ENCODE data around the gene TJAP1. TPM values are rescaled to one million over a fixed set of nuclear protein-coding genes. Genes with fewer than 3 reads are reported as not detected.

The TJAP1 gene
- polyA plus RNA-seq, 5 donors: 32.6 to 45.4 (median 42.9) TPM

DNA sequence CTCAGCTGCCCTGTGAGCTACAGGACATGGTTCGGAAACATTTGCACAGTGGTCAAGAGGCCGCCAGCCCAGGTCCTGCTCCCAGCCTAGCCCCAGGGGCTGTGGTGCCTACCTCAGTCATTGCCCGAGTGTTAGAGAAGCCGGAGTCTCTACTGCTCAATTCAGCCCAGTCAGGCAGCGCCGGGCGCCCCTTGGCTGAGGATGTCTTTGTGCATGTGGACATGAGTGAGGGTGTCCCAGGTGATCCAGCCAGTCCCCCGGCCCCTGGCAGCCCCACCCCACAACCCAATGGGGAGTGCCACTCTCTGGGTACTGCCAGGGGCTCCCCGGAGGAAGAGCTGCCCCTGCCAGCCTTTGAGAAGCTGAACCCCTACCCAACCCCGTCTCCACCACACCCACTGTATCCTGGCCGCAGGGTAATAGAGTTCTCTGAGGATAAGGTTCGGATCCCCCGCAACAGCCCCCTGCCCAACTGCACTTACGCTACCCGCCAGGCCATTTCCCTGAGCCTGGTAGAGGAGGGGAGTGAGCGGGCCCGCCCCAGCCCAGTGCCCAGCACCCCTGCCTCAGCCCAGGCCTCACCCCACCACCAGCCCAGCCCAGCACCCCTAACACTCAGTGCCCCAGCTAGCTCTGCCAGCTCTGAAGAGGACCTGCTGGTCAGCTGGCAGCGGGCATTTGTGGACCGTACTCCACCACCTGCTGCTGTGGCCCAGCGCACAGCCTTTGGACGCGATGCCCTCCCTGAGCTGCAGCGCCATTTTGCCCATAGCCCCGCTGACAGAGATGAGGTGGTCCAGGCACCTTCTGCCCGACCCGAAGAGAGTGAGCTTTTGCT lies 27.6 kb downstream of the TJAP1 start:
- DNase-seq: no peak

DNA sequence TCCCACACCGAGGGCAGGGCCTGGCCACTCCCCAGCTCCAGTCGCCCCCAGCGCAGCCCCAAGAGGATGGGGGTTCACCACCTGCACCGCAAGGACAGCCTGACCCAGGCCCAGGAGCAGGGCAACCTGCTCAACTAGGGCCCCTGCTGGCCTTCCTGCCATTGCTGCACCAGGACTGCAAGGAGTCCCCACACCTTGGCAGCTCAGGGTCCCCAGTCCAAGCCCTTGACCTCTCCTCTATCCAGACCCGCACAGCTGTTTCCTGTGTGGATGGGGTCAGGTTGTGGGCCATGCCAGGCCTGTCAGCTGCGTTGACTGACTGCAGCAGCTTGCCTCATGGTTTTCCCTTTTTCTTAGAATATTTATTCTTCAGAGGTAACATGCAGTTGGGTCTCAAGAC lies 28.3 kb downstream of the TJAP1 start:
- DNase-seq: no peak

DNA sequence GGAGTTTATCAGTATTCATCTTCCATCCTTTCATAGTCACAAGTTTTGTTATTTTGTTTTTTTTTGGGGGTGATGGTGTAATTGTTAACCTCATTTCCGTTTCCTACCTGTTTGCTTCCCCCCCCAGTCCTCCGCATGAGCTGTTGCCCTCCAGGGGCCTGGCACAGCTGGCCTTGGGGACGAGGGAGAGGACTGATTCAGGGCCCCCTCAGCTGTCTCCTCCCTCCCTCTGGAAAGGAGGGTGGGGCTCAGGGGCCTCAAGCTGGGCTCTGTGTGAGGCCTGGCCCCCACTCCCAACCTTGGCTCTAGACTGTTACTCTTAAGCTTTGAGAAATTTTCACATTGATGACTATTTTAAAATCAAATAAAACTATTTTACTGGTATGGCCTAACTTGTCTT lies 28.8 kb downstream of the TJAP1 start:
- no peak for DNase-seq

DNA sequence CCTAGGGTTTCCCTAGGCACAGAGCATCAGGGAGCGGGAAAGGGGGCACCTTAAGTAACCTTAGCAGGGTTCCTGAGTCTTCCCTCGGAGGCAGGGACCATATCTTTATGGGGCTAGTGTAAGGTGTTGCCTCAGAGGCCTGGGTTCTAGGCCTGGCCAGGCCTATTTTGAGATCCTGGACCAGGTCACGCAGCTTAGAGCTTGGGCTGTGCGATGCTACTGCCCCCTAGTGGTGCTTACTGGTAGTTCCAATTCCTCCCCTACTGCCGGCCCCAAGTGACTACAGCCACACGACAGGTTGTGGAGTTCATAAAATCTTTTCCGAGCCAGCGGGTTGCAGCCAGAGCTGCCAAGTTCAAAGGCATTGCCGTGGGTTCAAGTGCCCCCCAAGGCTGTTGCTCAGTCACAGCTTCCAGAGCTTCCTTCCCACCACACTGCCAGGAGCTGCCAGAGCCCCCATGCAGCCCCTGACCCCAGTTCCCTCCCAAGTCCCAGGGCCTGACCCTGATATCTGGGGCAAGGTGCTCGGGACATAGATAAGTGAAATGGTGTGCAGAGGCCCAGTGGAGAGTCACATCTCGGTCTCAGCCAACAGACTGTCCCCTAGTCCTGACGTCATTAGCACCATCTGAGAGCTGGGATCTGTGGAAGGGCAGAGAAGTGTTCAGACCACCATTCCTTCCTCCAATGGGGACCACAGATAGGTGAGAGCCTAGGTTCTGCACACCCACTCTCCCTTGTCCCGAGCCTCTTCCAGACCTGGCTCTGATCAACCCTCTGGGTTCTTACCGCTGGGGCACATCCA lies 29.5 kb downstream of the TJAP1 start:
- peak; percentile 75 to 82 for DNase-seq

DNA sequence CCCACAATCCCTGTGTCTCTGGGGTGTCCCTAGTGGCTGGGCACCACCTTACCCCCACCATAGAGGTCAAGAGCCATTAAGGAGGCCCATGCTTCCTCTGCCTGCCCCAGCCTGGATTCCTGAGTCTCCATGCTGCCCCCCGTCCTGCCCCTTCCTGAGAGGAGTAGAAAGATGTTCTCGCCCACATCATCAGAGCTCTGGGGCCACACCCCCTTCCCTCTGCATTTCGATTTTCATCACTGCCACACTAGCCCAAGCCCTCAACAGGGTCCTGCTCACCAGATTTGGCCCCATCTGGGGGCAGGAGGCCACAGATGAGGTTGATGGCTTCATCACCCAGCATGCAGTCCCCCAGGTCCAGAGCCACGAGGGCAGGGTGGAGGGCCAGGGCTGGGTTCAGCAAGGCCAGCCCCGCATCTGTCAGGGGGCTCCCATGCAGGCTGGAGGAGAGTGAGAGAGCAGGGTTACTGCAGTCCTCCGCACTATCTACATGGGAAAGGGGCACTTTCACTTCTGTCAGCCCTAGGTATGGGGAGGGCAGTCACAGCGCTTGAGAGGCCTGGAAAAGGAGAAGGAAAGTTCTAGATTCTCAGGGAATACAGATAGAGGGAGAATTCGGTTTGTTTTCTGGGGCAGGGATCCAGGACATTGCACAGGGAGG lies 31.2 kb downstream of the TJAP1 start:
- DNase-seq: no peak

DNA sequence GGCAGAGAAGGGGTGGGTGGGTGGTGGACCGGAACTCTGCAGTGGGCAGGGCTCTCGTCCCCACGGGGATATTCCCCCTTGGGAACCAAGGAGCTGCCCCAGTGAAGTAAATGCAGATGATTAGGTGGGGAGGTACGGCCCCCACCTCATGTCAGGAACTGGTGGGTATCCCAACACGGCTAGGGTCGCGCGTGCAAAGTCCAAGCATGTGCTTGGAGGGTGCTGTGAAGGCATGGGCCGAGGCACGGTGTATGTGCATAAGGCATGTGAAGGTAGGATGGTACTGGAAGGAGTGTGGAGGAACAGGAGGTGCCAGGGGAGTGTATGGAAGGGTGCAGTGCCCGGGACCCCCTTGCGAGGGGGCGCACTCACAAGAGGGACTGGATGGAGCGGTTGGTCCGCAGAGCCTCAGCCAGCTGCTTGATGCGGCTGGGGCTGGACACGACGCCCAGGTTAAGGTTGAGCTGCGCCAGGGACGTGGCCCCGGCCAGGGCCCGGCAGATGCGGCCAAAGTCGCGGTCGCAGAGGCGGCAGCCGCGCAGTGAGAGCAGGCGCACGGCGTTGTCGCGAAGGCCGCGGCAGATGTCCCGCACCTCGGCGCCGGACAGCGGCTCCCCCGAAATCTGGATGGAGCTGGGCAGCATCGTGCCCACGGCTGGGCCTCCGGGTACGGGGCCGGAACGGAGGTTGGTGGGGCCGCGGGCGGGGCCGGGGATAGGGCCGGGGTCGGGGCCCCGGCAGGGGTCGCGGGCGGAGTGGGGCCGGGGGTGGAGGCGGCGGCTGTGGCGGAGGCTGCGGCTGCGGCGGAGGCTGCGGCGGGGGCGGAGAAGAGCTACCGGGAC lies 32.0 kb downstream of the TJAP1 start:
- no peak for DNase-seq

DNA sequence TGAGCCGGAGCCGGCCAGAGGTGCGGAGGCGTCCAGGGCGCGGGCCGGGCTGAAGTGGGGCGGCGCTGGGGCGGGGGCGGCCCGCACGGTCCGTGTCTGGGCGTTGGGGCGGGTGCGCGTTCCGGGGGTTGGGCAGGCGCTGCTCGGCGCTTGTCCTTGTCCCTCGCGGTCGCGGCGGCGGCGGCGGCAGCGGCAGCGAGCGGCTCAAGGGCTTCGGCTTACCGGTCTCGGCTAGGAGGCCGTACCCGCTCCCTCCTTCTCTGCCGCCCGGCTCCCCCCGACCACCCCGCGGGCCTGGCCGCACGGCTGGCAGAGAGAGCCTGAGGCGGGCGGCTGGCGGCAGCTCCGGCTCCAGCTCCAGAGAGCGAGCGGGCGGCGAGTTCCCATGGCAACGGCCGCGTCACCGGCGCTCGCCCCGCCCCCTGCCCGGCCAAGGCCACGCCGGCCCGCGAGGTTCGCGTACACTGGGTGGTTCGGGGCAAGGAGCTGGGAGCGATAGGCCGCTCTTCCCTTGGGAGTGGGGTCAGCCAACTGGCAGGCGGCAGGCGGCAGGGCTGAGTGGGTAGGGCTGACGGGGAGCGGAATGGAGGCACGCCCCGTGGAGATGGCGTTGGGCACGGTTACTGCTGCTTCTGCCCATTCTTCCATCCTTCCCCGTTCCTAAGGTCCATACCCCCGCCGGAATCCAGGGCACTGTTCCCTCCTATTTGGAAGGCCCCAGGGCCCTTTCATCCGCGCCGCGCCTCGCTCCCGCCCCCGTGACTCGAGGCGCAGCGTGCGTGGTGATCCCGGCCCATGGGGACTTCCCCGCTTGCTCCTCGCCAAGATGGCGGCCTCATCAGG lies 32.8 kb downstream of the TJAP1 start, which contains the start of gene LRRC73:
LRRC73 (minus strand) TSS at position 363 of the 843 bp plus-strand sequence. CDS start 561 bp downstream, outside the sequence.
- DNase-seq: peak; percentile 77 to 83

DNA sequence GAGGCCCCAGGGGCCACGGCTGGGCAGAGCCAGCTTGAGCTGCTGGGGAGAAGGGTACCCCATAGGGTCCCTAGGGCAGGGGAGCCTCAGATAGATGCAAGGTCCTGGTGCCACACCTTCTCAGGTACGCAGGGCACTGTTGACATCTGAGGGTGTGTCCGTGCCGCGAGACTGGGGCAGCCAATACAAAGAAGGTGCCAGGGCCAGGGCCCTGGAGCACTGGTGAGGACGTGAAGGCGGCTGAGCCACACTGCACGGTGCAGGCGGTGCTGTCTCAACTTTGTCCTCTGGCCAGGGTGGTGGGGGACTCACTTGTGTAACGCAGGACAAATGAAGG lies 33.4 kb downstream of the TJAP1 start:
- no peak for DNase-seq

DNA sequence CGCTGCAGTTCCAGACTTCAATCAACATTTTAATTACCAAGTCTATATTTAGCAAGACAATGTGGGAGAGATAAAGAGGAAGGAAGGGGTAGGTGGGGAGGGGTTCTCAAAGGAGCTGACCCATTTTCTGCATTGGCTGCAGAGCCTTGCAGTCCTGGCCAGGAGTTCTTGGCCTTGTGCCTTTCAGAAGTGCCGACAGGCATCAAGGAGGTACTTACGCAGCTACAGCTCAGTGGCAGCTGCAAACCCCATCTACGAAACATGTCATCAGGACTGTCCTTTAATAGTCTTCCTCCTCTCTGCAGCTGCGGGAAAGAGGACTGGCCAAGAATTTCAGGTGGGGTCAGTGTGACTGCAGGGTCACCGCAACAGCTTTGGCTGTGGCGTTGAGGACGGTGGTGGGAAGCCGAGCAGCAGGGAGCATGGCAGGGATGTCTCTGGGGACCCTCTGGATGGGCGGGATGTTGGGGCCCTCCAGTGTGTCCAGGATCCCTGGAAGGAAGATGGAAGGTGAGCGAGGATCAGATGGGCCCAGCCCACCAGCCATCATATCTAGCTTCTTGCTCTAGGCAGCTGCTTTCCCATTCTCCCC lies 34.5 kb downstream of the TJAP1 start:
- DNase-seq: no peak

DNA sequence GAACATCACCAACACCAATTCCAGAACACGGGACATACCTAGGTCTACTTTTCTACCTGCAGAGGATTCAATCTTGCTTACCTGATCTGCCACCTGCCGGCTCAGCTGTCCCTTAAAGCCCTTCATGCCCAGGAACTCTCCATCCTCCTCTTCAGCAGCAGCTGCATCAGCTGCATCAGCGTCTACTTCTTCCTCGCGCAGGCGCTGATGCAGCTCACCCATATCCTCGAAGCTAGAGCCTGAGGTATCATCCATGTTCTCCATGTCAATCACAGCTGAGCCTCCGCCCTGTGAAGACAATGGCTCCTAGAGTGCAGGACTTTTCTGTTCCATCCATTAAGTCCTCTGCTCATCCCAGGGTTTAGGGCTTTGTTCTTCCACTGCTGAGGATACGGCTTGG lies 38.4 kb downstream of the TJAP1 start:
- no peak for DNase-seq

DNA sequence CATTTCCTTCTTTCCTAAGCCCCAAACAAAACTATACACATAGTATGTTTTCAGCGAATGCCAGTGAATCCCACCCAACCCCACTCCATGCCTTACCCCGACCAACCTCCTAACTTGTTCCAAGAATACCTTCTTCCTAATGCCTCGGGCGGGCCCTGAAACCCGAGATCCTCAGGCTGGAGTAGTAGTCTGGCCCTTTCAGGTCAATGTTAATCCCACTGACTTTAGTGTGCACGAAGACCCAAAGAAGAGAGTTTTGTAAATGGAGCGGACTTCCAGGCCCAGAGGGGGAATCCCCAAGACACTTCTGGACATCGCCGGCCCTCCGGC lies 39.0 kb downstream of the TJAP1 start:
- no peak for DNase-seq

DNA sequence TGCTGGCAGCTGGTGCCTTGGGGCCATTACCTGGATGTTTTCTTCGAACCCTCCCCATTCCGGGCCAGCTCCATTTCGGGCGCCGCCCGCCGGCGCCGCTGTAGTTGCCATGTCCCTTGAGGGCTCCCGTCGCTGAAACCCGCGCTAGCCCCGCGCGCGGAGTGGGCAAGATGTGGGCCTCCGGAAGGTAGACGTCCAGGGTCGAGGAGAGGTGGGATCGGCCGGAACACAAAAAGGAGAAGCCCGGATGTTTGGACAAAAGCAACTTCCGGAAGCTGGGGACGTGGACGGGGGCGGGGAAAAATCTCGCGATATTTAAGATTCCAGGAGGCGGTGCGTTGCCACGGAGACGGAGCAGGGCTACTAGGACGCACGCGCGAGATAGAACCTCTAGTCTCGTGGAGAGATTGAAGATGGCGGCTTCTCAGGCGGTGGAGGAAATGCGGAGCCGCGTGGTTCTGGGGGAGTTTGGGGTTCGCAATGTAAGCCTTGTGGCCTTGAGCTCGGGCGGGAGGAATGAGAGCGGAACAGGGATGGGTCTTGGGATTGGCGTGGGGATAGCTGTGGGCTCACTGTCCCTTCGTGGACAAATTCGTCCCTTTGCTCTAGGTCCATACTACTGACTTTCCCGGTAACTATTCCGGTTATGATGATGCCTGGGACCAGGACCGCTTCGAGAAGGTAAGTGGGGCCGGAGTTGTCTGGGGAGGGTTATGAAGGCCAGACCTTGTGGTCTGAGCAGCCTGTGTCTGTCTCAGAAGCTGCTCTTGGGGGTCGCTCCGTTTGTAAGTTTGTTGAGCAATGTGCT lies 39.5 kb downstream of the TJAP1 start, which contains the start of the genes POLR1C and YIPF3:
POLR1C (plus strand) TSS at position 393 of the 808 bp plus-strand sequence; CDS start at position 414, 21 bp downstream.
YIPF3 (minus strand) TSS at position 230 of the 808 bp plus-strand sequence; CDS start at position 111, 119 bp downstream.
- peak; percentile 94 to 98 for DNase-seq

DNA sequence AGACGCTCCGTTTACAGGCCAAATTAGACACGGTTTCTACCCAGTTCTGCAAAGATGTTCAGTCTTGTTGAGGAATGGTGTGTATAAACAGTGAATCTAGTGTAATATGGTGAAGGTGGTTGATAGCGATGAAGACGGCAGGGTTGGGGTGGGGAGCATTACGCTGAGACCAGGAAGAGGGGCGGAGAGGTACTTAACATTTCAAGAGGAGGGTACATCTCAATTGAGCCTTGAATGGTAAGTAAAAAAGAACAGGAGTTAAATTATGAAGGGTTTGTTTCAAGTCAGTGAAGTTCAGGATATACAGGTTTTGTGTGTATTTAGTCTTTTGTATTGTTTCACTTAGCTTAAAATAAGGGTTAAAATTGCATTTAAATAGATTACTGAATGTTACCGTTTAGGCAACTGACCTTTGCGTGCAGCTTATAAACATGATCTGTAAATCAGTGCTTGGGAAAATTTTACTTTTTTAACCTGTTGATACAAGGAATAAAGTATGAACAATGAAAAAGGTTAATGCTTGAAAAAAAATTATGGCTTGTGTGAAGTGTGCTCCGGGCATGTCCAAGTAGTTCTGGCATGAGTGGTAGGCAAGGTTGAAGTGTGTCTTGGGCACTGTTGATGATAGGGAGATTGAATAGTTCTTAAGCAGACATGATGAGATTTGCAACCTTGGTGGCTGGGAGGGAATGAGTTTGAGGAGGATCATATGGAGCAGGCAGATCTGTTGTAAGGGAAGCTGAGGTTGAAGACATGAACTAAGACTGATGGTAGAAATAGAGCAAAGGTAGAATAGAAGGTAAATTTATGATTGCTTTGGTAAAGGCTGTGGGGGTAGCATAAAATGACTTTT lies 40.4 kb downstream of the TJAP1 start:
- DNase-seq: no peak

DNA sequence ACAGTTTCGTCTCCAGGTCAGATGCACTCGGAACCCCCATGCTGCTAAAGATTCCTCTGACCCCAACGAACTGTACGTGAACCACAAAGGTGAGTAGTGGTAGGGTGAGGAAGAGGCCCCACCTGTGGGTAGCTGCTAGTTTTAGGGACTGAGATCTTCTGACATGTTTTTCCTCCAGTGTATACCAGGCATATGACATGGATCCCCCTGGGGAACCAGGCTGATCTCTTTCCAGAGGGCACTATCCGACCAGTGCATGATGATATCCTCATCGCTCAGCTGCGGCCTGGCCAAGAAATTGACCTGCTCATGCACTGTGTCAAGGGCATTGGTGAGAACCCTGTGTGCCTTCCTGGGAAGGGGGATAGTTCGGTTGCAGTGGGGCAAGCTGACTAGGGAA lies 42.7 kb downstream of the TJAP1 start:
- no peak for DNase-seq

DNA sequence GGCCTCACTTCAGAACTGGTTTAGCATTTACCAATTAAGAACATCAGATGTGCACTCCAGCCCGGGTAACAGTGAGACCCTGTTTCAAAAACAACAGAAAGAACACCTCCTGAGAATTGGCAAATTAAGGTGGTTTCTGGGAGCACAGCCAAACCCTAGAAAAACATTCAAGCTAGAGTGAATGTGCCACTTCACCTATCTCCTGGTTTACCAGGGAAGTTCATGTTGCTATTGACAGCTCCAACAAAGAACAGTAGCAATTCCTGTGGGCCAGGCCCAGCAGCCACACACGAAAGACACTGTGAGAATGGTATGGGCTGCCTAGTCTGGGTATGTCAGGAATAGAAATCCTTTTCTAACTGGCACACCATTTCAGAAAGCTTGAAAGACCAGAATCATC lies 44.5 kb downstream of the TJAP1 start:
- no peak for DNase-seq

DNA sequence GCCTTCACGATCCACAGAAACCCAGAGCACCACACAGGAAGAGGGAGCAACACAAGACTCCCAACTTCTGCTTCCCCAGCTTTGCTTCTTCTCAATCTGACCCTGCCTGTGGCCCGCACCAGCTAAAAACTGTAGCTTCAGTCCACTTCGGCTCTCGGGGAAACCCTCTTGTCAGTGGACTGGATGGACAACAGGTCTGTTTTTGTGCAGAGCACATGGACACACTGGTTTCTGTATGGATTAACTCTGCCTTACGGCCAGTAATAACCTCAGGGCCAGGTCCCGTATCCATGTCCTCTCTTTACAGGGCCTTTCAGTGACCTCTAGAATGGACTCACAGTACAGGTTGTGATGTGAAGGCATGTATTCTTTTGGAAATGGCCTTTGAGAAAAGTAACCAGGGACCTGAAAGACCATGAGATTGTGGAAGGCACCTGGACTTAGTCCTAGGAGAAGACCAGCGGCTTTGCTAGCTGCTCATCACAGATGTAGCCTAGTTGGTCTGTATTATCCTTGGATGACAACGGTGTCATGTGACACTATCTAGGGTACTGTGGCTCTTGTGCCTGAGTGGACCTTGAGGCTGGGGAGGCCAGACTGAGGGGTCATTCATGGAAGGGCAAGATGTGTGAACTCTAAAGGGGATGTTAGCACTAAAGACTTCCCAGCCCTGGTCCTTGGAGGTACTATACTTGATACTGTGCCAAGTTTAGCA lies 45.3 kb downstream of the TJAP1 start:
- DNase-seq: no peak

DNA sequence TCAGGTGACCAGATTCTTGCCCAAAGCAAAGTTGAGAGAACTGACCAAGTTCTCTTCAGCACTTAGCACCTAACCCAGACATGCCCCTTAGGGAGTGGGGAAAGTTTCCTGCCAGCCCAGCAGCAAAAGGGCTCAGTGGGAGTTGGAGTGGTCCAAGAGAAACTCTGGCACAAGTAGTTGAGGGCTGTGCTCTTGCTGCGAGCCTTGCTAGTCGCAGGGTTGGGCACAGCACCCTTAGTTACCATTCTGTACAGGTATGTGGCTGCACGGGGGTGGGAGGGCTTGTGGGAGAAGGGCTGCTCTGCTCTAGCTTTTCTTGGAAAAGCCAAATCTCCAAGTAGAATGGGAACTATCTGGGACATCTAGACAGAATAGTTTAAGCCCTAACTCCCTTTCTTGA lies 45.9 kb downstream of the TJAP1 start:
- no peak for DNase-seq

Data from right lung (tissue), 5 donors.